ENCODE results near the gene BGLAP. TPM values are rescaled to one million over a fixed set of nuclear protein-coding genes. Genes with fewer than 3 reads are reported as not detected.

The BGLAP gene
- total and polyA plus RNA-seq, 7 donors: 0.33 to 0.44 (median 0.34) TPM; not detected in 4

GRCh38 chr1:156266051-156266450, 24.1 kb downstream of the BGLAP start:
- H3K9me3 ChIP-seq: no peaks in the 10 kb centered on the region
- DNase-seq (no peak), ATAC-seq (peak in 1 of 4 donors; percentile 25)
- TF ChIP-seq, protein P1, sequence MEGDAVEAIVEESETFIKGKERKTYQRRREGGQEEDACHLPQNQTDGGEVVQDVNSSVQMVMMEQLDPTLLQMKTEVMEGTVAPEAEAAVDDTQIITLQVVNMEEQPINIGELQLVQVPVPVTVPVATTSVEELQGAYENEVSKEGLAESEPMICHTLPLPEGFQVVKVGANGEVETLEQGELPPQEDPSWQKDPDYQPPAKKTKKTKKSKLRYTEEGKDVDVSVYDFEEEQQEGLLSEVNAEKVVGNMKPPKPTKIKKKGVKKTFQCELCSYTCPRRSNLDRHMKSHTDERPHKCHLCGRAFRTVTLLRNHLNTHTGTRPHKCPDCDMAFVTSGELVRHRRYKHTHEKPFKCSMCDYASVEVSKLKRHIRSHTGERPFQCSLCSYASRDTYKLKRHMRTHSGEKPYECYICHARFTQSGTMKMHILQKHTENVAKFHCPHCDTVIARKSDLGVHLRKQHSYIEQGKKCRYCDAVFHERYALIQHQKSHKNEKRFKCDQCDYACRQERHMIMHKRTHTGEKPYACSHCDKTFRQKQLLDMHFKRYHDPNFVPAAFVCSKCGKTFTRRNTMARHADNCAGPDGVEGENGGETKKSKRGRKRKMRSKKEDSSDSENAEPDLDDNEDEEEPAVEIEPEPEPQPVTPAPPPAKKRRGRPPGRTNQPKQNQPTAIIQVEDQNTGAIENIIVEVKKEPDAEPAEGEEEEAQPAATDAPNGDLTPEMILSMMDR (IDR thresholded peaks at IDR 0.05): no peak
- no peaks in the 10 kb centered on the region for H3K27me3 ChIP-seq (ENCODE audit: insufficient read depth in 3 of 3, low read length in 2 of 3)
- peaks cover 18 to 98% of the 10 kb centered on the region in 2 donors for H3K36me3 ChIP-seq (ENCODE audit: insufficient read depth in 1 of 2, low read depth in 1 of 2)
- no peak overlapping the region for H3K4me3 ChIP-seq
- no peaks in the 10 kb centered on the region for H3K4me1 ChIP-seq
- no peak overlapping the region for H3K27ac ChIP-seq
- intact Hi-C loops (cut with DNase I): loop anchor here in 1 of 2 donors (5.0 kb wide), 1 partner anchor 51 kb away; no protein-coding TSS in a partner anchor
- 87 to 93% (median 90%) methylated on average over 13 of the region's 13 CpGs for WGBS, 3 donors

DNA sequence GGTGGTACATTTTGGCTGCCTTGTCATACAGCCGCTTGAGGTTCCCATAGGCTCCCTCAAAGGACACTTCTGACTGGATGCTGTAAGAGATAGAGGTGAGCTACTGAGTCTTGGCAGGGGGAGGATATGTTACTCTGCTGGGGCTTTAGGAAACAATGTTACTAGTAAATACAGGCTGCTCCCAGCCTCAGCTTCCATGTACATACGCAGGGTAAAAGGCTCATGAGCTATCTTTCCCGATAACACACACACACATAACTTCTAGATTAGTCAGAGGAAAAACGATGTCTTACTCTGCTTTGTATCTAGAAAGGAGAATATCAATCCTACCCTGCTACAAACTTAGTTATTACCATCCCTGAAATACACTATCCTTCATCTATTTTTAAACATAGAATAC, 26.4 kb downstream of the BGLAP start:
- 87 to 92% (median 88%) methylated on average over 4 of the region's 4 CpGs for WGBS, 3 donors
- Histone ChIP-seq H3K4me3 (no peak overlapping the region), H3K27me3 (ENCODE audit: insufficient read depth in 3 of 3, low read length in 2 of 3) (no peaks in the 10 kb centered on the region), H3K36me3 (ENCODE audit: insufficient read depth in 1 of 2, low read depth in 1 of 2) (peaks cover 24 to 98% of the 10 kb centered on the region in 2 donors), H3K9me3 (no peaks in the 10 kb centered on the region), H3K4me1 (no peaks in the 10 kb centered on the region), H3K27ac (no peak overlapping the region)
- intact Hi-C loops (cut with DNase I): loop anchor here in 1 of 2 donors (5.0 kb wide), 1 partner anchor 49 kb away; no protein-coding TSS in a partner anchor
- TF ChIP-seq, protein P1 (IDR thresholded peaks at IDR 0.05): no peak
- ATAC-seq: no peak
- no peak for DNase-seq

DNA sequence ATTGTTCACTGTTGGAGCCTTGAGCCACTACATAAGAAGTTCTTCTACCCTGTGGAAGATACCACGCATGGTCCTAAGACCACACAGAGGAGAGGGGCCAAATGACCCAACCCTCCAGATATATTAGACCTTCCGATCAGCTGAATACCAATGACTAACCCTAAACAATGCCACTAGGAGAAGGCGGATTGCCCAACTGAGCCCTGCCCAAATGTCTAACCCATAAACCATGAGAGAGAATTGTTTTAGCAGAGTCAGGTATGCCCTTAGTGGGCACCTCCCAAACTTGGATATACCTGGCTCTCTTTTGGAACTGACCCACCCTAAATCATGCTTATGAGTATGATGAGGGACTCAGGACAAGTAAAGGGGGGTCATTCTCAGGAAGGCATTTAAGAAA, 28.3 kb downstream of the BGLAP start:
- Histone ChIP-seq H3K36me3 (ENCODE audit: insufficient read depth in 1 of 2, low read depth in 1 of 2) (peaks cover 31 to 100% of the 10 kb centered on the region in 2 donors), H3K4me3 (no peak overlapping the region), H3K9me3 (no peaks in the 10 kb centered on the region), H3K4me1 (no peaks in the 10 kb centered on the region), H3K27me3 (ENCODE audit: insufficient read depth in 3 of 3, low read length in 2 of 3) (no peaks in the 10 kb centered on the region), H3K27ac (no peak overlapping the region)
- DNase-seq: no peak
- intact Hi-C loops (cut with DNase I): no loop called here
- ATAC-seq: no peak
- 95 to 98% (median 97%) methylated on average over 3 of the region's 3 CpGs for WGBS, 3 donors
- TF ChIP-seq, protein P1 (IDR thresholded peaks at IDR 0.05): no peak

DNA sequence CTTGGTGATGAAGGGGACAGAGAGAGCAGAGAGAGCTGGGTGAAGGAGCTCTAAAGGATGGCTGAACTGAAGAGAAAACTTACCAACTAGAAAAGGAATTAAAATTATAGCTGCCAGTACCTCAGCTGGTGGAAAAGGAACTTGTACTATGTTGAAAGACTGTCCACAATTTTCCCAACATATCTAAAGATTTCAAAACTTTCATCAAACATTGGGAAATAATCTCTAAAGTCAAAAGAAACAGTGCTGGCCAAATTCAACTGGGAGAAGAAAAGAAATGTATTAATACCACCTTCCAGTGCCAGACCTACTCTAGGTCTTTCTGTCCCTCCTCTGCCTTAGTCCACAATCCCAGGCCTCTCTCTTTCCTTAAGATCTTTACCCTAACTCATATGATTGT, 34.5 kb downstream of the BGLAP start:
- ATAC-seq (no peak), DNase-seq (no peak)
- no peak overlapping the region for H3K27ac ChIP-seq
- peaks cover 22% of the 10 kb centered on the region for H3K4me1 ChIP-seq
- intact Hi-C loops (cut with DNase I): no loop called here
- H3K27me3 ChIP-seq (ENCODE audit: insufficient read depth in 3 of 3, low read length in 2 of 3): no peaks in the 10 kb centered on the region
- no peak overlapping the region for H3K4me3 ChIP-seq
- H3K36me3 ChIP-seq (ENCODE audit: insufficient read depth in 1 of 2, low read depth in 1 of 2): peaks cover 26 to 76% of the 10 kb centered on the region in 2 donors
- H3K9me3 ChIP-seq: no peaks in the 10 kb centered on the region
- TF ChIP-seq, protein P1 (IDR thresholded peaks at IDR 0.05): no peak

GRCh38 chr1:156276966-156277381, 35.0 kb downstream of the BGLAP start:
- H3K36me3 ChIP-seq (ENCODE audit: insufficient read depth in 1 of 2, low read depth in 1 of 2): peaks cover 25 to 72% of the 10 kb centered on the region in 2 donors

More at GRCh38 chr1:156276966-156277381, 35.0 kb downstream of the BGLAP start:
- no peak overlapping the region for H3K4me3 ChIP-seq
- no peak overlapping the region for H3K27ac ChIP-seq
- peak in 2 of 4 donors; percentile 26 to 32 for ATAC-seq
- no peaks in the 10 kb centered on the region for H3K9me3 ChIP-seq
- no peaks in the 10 kb centered on the region for H3K27me3 ChIP-seq (ENCODE audit: insufficient read depth in 3 of 3, low read length in 2 of 3)
- no peak for DNase-seq
- TF ChIP-seq, protein P1 (IDR thresholded peaks at IDR 0.05): no peak
- intact Hi-C loops (cut with DNase I): no loop called here
- WGBS, 3 donors: 58 to 86% (median 67%) methylated on average over 6 of the region's 6 CpGs
- H3K4me1 ChIP-seq: peaks cover 25% of the 10 kb centered on the region
